ENCODE data around the gene SYT2. TPM values are rescaled to one million over a fixed set of nuclear protein-coding genes. Genes with fewer than 3 reads are reported as not detected.

Gene SYT2
- total RNA-seq, 4 donors from 2014 or later, result 0.11 to 0.19 TPM; not detected in 2

- intact Hi-C loops (cut with DNase I), result no loop called here
- no peaks in the 10 kb centered on the region for H3K9me3 ChIP-seq
- TF ChIP-seq POLR2A (IDR thresholded peaks at IDR 0.05; ENCODE audit: low read depth), result no peak
- TF ChIP-seq EP300 (IDR thresholded peaks at IDR 0.05), result no peak
- TF ChIP-seq CTCF (IDR thresholded peaks at IDR 0.05), result no peak
- peak in 1 of 2 donors; percentile 25 for TF ChIP-seq POLR2AphosphoS5 (IDR thresholded peaks at IDR 0.05)
- peaks cover 74 to 93% (median 84%) of the 10 kb centered on the region in 4 donors for H3K4me1 ChIP-seq
- no peaks in the 10 kb centered on the region for H3K27me3 ChIP-seq
- 31% methylated on average over 4 of the region's 4 CpGs for WGBS
- H3K4me3 ChIP-seq, result no peak overlapping the region
- H3K36me3 ChIP-seq, result peaks cover 13 to 55% (median 43%) of the 10 kb centered on the region in 4 donors
- DNase-seq (ENCODE audit: extremely low spot score), result no peak
- H3K27ac ChIP-seq (replicated peaks in 1 of 4), result peak overlapping the region; percentile 80 to 84 (median 82)
These were observed 132.2 kb downstream of the SYT2 start for GRCh38 chr1:202578001-202578504.

GRCh38 chr1:202577381-202577780 is 132.9 kb downstream of the SYT2 start:
- Histone ChIP-seq H3K4me1 (peaks cover 75 to 99% (median 90%) of the 10 kb centered on the region in 4 donors), H3K4me3 (no peak overlapping the region), H3K9me3 (no peaks in the 10 kb centered on the region), H3K27me3 (no peaks in the 10 kb centered on the region), H3K36me3 (peaks cover 19 to 55% (median 43%) of the 10 kb centered on the region in 4 donors), H3K27ac (replicated peaks in 1 of 4) (peak overlapping the region; percentile 80 to 84 (median 82))
- DNase-seq (ENCODE audit: extremely low spot score), result no peak
- TF ChIP-seq CTCF (IDR thresholded peaks at IDR 0.05), result no peak
- TF ChIP-seq EP300 (IDR thresholded peaks at IDR 0.05), result no peak
- TF ChIP-seq POLR2AphosphoS5 (IDR thresholded peaks at IDR 0.05), result no peak
- no peak for TF ChIP-seq POLR2A (IDR thresholded peaks at IDR 0.05; ENCODE audit: low read depth)
- WGBS, result 27% methylated on average over 2 of the region's 2 CpGs
- intact Hi-C loops (cut with DNase I), result no loop called here

- TF ChIP-seq POLR2AphosphoS5 (IDR thresholded peaks at IDR 0.05) (peak; percentile 78 to 86), POLR2A (IDR thresholded peaks at IDR 0.05; ENCODE audit: low read depth) (no peak), EP300 (IDR thresholded peaks at IDR 0.05) (no peak), CTCF (IDR thresholded peaks at IDR 0.05) (no peak)
- Histone ChIP-seq H3K27me3 (no peaks in the 10 kb centered on the region), H3K9me3 (no peaks in the 10 kb centered on the region), H3K4me3 (no peak overlapping the region), H3K36me3 (peaks cover 19 to 54% (median 38%) of the 10 kb centered on the region in 4 donors), H3K4me1 (peaks cover 78 to 99% (median 96%) of the 10 kb centered on the region in 4 donors), H3K27ac (replicated peaks in 1 of 4) (peak overlapping the region; percentile 80 to 84 (median 82))
- intact Hi-C loops (cut with DNase I), result no loop called here
- no peak for DNase-seq (ENCODE audit: extremely low spot score)
- WGBS, result 46% methylated on average over 1 of the region's 1 CpG
These were observed 133.4 kb downstream of the SYT2 start for GRCh38 chr1:202576816-202577215.

- Histone ChIP-seq H3K4me3 (no peak overlapping the region), H3K27ac (replicated peaks in 1 of 4) (peak overlapping the region; percentile 80 to 84 (median 82)), H3K27me3 (no peaks in the 10 kb centered on the region), H3K9me3 (no peaks in the 10 kb centered on the region), H3K4me1 (peaks cover 74 to 100% (median 99%) of the 10 kb centered on the region in 4 donors), H3K36me3 (peaks cover 13 to 47% (median 31%) of the 10 kb centered on the region in 4 donors)
- TF ChIP-seq POLR2AphosphoS5 (IDR thresholded peaks at IDR 0.05) (no peak), CTCF (IDR thresholded peaks at IDR 0.05) (no peak), POLR2A (IDR thresholded peaks at IDR 0.05; ENCODE audit: low read depth) (no peak), EP300 (IDR thresholded peaks at IDR 0.05) (no peak)
- intact Hi-C loops (cut with DNase I), result no loop called here
- no peak for DNase-seq (ENCODE audit: extremely low spot score)
- 36% methylated on average over 2 of the region's 2 CpGs for WGBS
These were observed 134.2 kb downstream of the SYT2 start for GRCh38 chr1:202575918-202576653.

Measured in esophagus muscularis mucosa (tissue), 4 donors.